ENCODE data around the gene NPHP3.
"Not testable (repeated sequence)": the region's sequence is repeated elsewhere in the genome, so short reads cannot be mapped to it uniquely, and the experiment has no call there.

NPHP3 gene

GRCh38 chr3:132641837-132642538 is 80.2 kb downstream of the NPHP3 start:
- peak; percentile 34 for DNase-seq

- not testable (repeated sequence) for DNase-seq
These were observed 80.8 kb downstream of the NPHP3 start for GRCh38 chr3:132641427-132641826.

- no peak for DNase-seq
These were observed 83.5 kb downstream of the NPHP3 start for GRCh38 chr3:132638706-132639105.

- DNase-seq: no peak
These were observed 84.6 kb downstream of the NPHP3 start for GRCh38 chr3:132637590-132637989.

GRCh38 chr3:132635052-132635451 is 87.2 kb downstream of the NPHP3 start:
- no peak for DNase-seq

Measured in RPMI8226 (cell line).